ENCODE results near the gene SMU1. TPM values are rescaled to one million over a fixed set of nuclear protein-coding genes. Genes with fewer than 3 reads are reported as not detected.

The SMU1 gene
- total RNA-seq = 14.8 and 18.0 TPM in 2 replicates

DNA sequence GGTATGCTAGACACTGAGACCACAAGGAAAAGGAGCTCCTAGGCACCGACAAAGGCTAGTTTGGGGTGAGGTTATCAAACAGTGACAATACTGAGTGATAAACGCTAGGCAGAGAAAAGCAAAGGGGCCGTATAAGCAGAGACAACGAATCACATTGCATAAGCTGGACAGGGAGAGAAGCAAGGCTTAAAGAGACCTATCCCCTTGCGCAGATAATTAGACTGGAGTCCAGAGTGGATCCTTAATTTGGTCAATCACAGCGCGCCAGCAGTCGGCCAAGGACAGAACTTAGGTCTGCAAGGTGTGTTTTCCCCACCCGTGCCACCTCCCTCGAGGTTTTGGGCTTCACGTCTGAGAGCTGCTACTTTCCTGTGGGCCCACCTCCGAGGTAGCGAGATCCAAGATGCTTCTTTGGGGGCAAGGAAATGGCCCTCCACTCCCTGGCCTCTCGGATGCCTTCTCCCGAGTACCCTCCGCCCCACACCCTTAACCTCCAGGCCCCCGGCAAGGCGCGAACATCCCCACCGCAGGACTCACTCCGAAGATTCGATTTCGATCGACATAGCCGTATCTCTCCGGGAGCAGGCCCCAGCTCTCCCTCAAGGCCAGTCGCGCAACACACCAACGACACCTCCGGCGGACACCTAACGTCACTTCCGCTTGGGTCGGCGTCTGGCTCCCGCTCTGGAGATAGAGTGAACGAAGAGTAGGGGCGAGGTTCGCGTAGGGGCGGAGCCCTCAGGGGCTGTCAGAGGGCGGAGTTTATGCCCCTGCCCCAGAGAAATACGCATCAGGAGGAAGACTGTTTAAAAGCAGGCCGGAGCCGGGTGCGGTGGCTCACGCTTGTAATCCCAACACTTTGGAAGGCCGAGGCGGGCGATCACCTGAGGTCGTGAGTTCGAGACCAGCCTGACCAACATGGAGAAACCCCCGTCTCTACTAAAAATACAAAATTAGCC lies at the start of gene SMU1:
SMU1 (minus strand) TSS at position 629 of the 959 bp plus-strand sequence; CDS start at position 563, 66 bp downstream.

GRCh38 chr9:33024966-33025571 lies 51.4 kb downstream of the SMU1 start, which contains the start of gene DNAJA1:
Gene DNAJA1, plus strand, starts transcription at chr9:33025273. Its CDS starts 1,212 bp downstream, at chr9:33026485.

Other genes starting within 250 kb of the SMU1 start
- 38.6 and 63.0 TPM in 2 replicates for gene APTX, start 75.0 kb downstream of the SMU1 start, total RNA-seq
- 53.0 and 93.5 TPM in 2 replicates for gene DNAJA1, start 51.4 kb downstream of the SMU1 start, total RNA-seq
- gene B4GALT1, start 90.7 kb upstream of the SMU1 start, total RNA-seq = 82.0 and 117 TPM in 2 replicates
- not detected in 2 replicates for gene SPINK4, start 163.5 kb upstream of the SMU1 start, total RNA-seq
- 27.8 and 33.8 TPM in 2 replicates for gene BAG1, start 188.0 kb upstream of the SMU1 start, total RNA-seq
- gene CHMP5, start 188.4 kb upstream of the SMU1 start, total RNA-seq = 64.1 and 68.0 TPM in 2 replicates
- 17.5 and 18.2 TPM in 2 replicates for gene NFX1, start 213.8 kb upstream of the SMU1 start, total RNA-seq